ACC112 (cell line): Measurements from ENCODE around the gene PCSK6.

Experiments used
- H2AFZ ChIP-seq: fragments of 200-600 bp; sonication (generic); one replicate; pipeline ENCODE4 v1.6.0; 2017; ENCODE audit warnings: antibody characterized with exemption, low read length; ENCODE audit not compliant: unreplicated experiment
- H3K27ac ChIP-seq: fragments of 200-600 bp; sonication (generic); 2 replicates; pipeline ENCODE4 v1.5.1; 2014; ENCODE audit warnings: low read depth, mild to moderate bottlenecking, antibody characterized with exemption, low read length, moderate library complexity
- H3K27me3 ChIP-seq: fragments of 200-600 bp; sonication (generic); 2 replicates; pipeline ENCODE4 v1.6.1; 2014; ENCODE audit warnings: mild to moderate bottlenecking, antibody characterized with exemption, low read length, moderate library complexity, mixed read lengths; ENCODE audit not compliant: insufficient read depth
- H3K36me3 ChIP-seq: fragments of 200-600 bp; sonication (generic); 2 replicates; pipeline ENCODE4 v1.6.1; 2016; ENCODE audit warnings: mild to moderate bottlenecking, antibody characterized with exemption, low read length, moderate library complexity, mixed read lengths; ENCODE audit not compliant: insufficient read depth
- H3K4me1 ChIP-seq: fragments of 200-600 bp; sonication (generic); one replicate; pipeline ENCODE4 v1.6.1; 2016; ENCODE audit warnings: low read length, mixed read lengths; ENCODE audit not compliant: insufficient read depth, unreplicated experiment, control insufficient read depth
- H3K4me3 ChIP-seq: fragments of 200-600 bp; sonication (generic); 2 replicates; pipeline ENCODE4 v1.5.1; 2014; ENCODE audit warnings: mild to moderate bottlenecking, low read depth, low read length
- H3K79me2 ChIP-seq: fragments of 200-600 bp; sonication (generic); one replicate; pipeline ENCODE4 v1.6.0; 2016; ENCODE audit warnings: low read length; ENCODE audit not compliant: control insufficient read depth, unreplicated experiment, insufficient read depth

The PCSK6 gene

DNA sequence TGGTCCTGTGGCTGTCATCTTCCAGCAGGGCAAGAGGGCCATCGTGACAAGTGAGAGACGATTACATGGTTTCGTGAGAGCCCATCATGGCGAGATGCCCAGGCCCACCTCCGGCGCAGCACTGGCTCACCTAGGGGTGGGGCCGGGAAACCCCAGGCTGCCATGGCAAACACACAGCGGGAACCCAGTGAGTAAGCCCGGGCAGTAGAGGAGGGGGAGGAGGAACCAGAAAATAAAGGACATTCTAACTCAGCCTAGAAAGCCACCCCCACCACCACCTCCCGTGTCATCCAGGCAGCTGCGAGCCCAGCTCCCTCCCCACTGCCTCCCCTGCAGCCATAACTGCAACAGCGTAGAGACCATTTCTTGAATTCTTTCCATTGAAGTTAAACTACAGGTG, 52.3 kb downstream of the PCSK6 start:
- Histone ChIP-seq H2AFZ (no peak overlapping the region), H3K36me3 (no peaks in the 10 kb centered on the region), H3K4me1 (peaks cover 11% of the 10 kb centered on the region), H3K4me3 (no peak overlapping the region), H3K27me3 (peaks cover 18% of the 10 kb centered on the region; the same call in 1 of the 2 replicates), H3K27ac (no peak overlapping the region), H3K79me2 (no peaks in the 10 kb centered on the region)

DNA sequence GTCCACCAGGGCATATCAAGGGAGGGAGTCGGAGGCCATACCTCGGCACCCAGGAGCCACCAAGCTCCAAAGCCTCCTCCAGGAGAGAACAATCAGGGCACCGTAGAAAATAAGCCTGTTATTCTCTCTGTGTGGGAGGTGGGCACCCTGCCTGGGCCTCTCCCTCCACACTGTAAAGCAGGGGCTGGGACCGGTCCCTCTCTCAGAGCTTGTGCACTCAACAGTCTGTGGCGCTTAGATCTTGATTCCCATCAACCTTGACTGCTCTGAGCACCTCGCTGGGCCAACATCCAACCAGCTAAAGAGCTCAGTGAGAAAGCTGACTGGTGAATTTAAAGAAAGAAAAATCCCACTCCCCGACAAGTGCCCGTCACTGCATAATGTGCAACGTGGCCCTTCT, 53.0 kb downstream of the PCSK6 start:
- Histone ChIP-seq H3K4me1 (peaks cover 11% of the 10 kb centered on the region), H3K27ac (no peak overlapping the region), H2AFZ (no peak overlapping the region), H3K4me3 (no peak overlapping the region), H3K27me3 (peaks cover 18% of the 10 kb centered on the region; the same call in 1 of the 2 replicates), H3K79me2 (no peaks in the 10 kb centered on the region), H3K36me3 (no peaks in the 10 kb centered on the region)

GRCh38 chr15:101435761-101436160, 53.7 kb downstream of the PCSK6 start:
- Histone ChIP-seq H3K79me2 (no peaks in the 10 kb centered on the region), H3K4me1 (peaks cover 11% of the 10 kb centered on the region), H2AFZ (no peak overlapping the region)

DNA sequence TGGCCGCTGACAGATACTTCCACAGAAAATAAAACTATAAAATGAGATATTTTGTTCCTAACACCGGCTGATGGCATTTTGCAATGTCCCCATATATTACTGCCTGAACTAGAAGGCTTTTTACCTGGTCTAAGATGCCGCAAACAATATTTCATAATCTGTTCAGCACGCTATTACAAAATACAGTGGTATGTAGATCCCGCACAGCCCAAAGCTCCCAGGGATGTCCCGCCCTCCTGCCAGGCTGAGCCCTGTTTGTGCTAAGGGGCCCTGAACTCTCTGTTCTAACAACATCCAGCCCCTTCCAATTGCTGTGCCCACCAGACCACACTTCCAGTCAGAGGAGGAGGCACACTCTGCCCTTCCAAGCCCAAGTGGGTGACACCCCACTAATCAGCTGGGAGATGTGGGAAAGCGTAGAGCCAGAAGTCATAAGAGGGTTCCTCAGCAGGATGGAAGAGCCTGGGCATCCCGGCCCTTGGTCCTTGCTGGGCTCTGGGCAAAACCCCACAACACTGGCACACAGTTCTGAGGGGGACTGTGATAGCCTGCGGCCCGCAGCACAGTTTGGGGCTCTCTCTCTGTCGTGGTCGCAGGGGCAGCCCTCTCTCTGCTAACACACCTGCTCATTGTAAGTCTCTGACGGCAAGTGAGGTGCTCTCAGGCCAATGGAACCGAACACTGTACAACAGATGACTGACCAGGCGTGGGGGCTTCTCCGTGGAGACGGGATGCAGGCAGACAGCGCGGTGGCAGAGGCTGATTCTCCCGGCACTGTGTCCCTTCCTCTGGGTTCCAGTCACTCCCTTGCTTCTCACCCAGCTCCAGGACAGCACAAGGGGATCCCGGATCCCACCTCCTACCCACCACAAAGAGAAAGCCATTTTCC, 55.2 kb downstream of the PCSK6 start:
- Histone ChIP-seq H3K27ac (no peak overlapping the region), H3K27me3 (peaks cover 18% of the 10 kb centered on the region; the same call in 1 of the 2 replicates), H3K79me2 (no peaks in the 10 kb centered on the region), H2AFZ (no peak overlapping the region), H3K4me1 (peaks cover 6% of the 10 kb centered on the region), H3K36me3 (no peaks in the 10 kb centered on the region), H3K4me3 (no peak overlapping the region)

More at GRCh38 chr15:101435761-101436160, 53.7 kb downstream of the PCSK6 start:
- no peaks in the 10 kb centered on the region for H3K36me3 ChIP-seq
- H3K4me3 ChIP-seq: no peak overlapping the region
- H3K27me3 ChIP-seq: peaks cover 18% of the 10 kb centered on the region; the same call in 1 of the 2 replicates
- H3K27ac ChIP-seq: no peak overlapping the region

- H3K27ac ChIP-seq: no peak overlapping the region
- H3K4me1 ChIP-seq: no peaks in the 10 kb centered on the region
- H3K79me2 ChIP-seq: no peaks in the 10 kb centered on the region
Measured at GRCh38 chr15:101433396-101433795, 56.1 kb downstream of the PCSK6 start.

GRCh38 chr15:101432982-101433381, 56.5 kb downstream of the PCSK6 start:
- Histone ChIP-seq H3K4me3 (no peak overlapping the region), H3K27ac (no peak overlapping the region), H3K4me1 (no peaks in the 10 kb centered on the region), H3K27me3 (peaks cover 18% of the 10 kb centered on the region; the same call in 1 of the 2 replicates), H2AFZ (no peak overlapping the region), H3K36me3 (no peaks in the 10 kb centered on the region), H3K79me2 (no peaks in the 10 kb centered on the region)

More at GRCh38 chr15:101433396-101433795, 56.1 kb downstream of the PCSK6 start:
- no peak overlapping the region for H3K4me3 ChIP-seq
- H3K27me3 ChIP-seq: peaks cover 18% of the 10 kb centered on the region; the same call in 1 of the 2 replicates
- H2AFZ ChIP-seq: no peak overlapping the region
- no peaks in the 10 kb centered on the region for H3K36me3 ChIP-seq

DNA sequence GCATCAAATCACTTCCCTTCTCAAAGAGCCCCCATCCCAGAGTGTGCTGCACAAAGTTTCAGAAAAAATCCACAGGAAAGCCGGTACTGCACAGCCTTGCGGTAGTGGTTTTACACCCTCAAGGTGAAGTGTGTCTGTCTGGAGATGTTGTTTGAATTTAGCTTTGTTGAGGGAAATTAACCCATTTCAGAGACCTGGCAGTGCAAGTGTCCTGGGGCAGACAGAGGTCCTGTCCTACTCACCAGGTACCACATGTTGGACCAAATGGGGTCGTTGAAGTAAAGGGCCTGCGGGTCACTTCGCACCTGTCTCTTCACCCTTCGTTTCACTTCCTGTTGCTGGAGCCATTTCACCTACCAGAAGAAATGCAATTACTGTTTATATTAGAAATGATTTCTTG, 57.8 kb downstream of the PCSK6 start:
- no peaks in the 10 kb centered on the region for H3K4me1 ChIP-seq
- H2AFZ ChIP-seq: no peak overlapping the region
- H3K36me3 ChIP-seq: no peaks in the 10 kb centered on the region
- peaks cover 18% of the 10 kb centered on the region; the same call in 1 of the 2 replicates for H3K27me3 ChIP-seq
- no peak overlapping the region for H3K27ac ChIP-seq
- H3K79me2 ChIP-seq: no peaks in the 10 kb centered on the region
- no peak overlapping the region for H3K4me3 ChIP-seq

DNA sequence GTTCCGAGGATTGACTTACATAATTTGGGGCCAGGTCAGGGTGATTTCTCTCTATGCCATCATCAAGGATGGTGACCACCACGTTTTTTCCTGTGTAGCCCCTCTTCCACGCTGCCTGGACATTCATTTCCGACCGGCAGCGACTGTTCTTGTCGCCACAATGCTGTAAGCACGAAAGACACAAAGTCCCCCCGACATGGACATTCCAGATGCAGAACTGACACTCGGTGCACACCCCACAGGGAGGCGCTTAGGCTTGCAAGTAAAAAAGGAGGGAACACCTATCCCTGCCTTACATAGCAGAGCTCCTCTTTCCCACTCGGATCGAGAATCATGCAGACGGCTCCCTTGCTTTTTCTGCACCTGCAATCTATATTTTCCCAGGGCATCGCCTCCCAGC, 58.2 kb downstream of the PCSK6 start:
- no peak overlapping the region for H2AFZ ChIP-seq
- peaks cover 18% of the 10 kb centered on the region; the same call in 1 of the 2 replicates for H3K27me3 ChIP-seq
- H3K27ac ChIP-seq: no peak overlapping the region
- H3K4me1 ChIP-seq: no peaks in the 10 kb centered on the region
- H3K4me3 ChIP-seq: no peak overlapping the region
- no peaks in the 10 kb centered on the region for H3K36me3 ChIP-seq
- H3K79me2 ChIP-seq: no peaks in the 10 kb centered on the region

- Histone ChIP-seq H3K4me1 (no peaks in the 10 kb centered on the region), H3K79me2 (no peaks in the 10 kb centered on the region), H3K4me3 (no peak overlapping the region), H3K27ac (no peak overlapping the region), H2AFZ (no peak overlapping the region), H3K36me3 (no peaks in the 10 kb centered on the region), H3K27me3 (peaks cover 14% of the 10 kb centered on the region; the same call in 1 of the 2 replicates)
Measured at GRCh38 chr15:101429646-101430045, 59.9 kb downstream of the PCSK6 start.

GRCh38 chr15:101429191-101429590, 60.3 kb downstream of the PCSK6 start:
- H3K4me3 ChIP-seq: no peak overlapping the region
- no peaks in the 10 kb centered on the region for H3K79me2 ChIP-seq
- H3K4me1 ChIP-seq: no peaks in the 10 kb centered on the region
- H3K27ac ChIP-seq: no peak overlapping the region
- H2AFZ ChIP-seq: no peak overlapping the region
- no peaks in the 10 kb centered on the region for H3K36me3 ChIP-seq
- H3K27me3 ChIP-seq: peaks cover 11% of the 10 kb centered on the region; the same call in 1 of the 2 replicates

- H3K27me3 ChIP-seq: 0 out of 2 replicates have a peak, but pooled peaks cover 7% of the 10 kb centered on the region
- no peak overlapping the region for H2AFZ ChIP-seq
- no peak overlapping the region for H3K4me3 ChIP-seq
- no peaks in the 10 kb centered on the region for H3K79me2 ChIP-seq
- no peak overlapping the region for H3K27ac ChIP-seq
- no peaks in the 10 kb centered on the region for H3K36me3 ChIP-seq
- H3K4me1 ChIP-seq: no peaks in the 10 kb centered on the region
Measured at GRCh38 chr15:101428758-101429157, 60.7 kb downstream of the PCSK6 start.
